SK-N-SH treated with all-trans-retinoic acid at 6 μM for 48 hours (cell line): Measurements from ENCODE around the gene CALN1.
"Not testable (repeated sequence)": the region's sequence is repeated elsewhere in the genome, so short reads cannot be mapped to it uniquely, and the experiment has no call there.

Source experiments
- ATAC-seq: fragments of 200-7000 bp; cut with Tn5 transposase; 3 replicates; pipeline ENCODE4 v1.9.1; 2020; ENCODE audit warnings: mild to moderate bottlenecking, moderate library complexity
- ARNTL ChIP-seq: fragments of 450-650 bp; formaldehyde crosslinking; IDR thresholded peaks from 2 replicates; pipeline ENCODE4 v1.5.0; 2020; ENCODE audit warnings: low read depth, mild to moderate bottlenecking, moderate library complexity, borderline replicate concordance
- BACH2 ChIP-seq: fragments of 250-450 bp; sonication (Bioruptor Pico); IDR thresholded peaks from 2 replicates; pipeline ENCODE4 v1.9.0; 2021; ENCODE audit warnings: mild to moderate bottlenecking, borderline replicate concordance
- CSDC2 ChIP-seq: fragments of 250-450 bp; sonication (Bioruptor Pico); IDR thresholded peaks from 2 replicates; pipeline ENCODE4 v1.5.0; 2020; ENCODE audit warnings: mild to moderate bottlenecking, moderate library complexity
- ESRRG ChIP-seq: fragments of 250-450 bp; sonication (Bioruptor Pico); IDR thresholded peaks from 2 replicates; pipeline ENCODE4 v1.6.1; 2021; ENCODE audit warnings: mild to moderate bottlenecking
- GLIS3 ChIP-seq: fragments of 250-450 bp; sonication (Bioruptor Pico); IDR thresholded peaks from 2 replicates; pipeline ENCODE4 v1.5.0; 2020; ENCODE audit warnings: mild to moderate bottlenecking, moderate library complexity
- ISL1 ChIP-seq: fragments of 250-450 bp; sonication (Bioruptor Pico); IDR thresholded peaks from 2 replicates; pipeline ENCODE4 v2.1.2; 2022; ENCODE audit warnings: mild to moderate bottlenecking, moderate library complexity
- OSR1 ChIP-seq: fragments of 250-450 bp; sonication (Bioruptor Pico); IDR thresholded peaks from 2 replicates; pipeline ENCODE4 v1.8.0; 2022; ENCODE audit warnings: moderate library complexity, mild to moderate bottlenecking, inconsistent platforms
- POU6F1 ChIP-seq: fragments of 250-450 bp; sonication (Bioruptor Pico); IDR thresholded peaks from 2 replicates; pipeline ENCODE4 v1.8.0; 2021; ENCODE audit warnings: low read depth, mild to moderate bottlenecking, moderate library complexity, borderline replicate concordance
- PPARA ChIP-seq: fragments of 250-450 bp; sonication (Bioruptor Pico); IDR thresholded peaks from 2 replicates; pipeline ENCODE4 v1.5.0; 2020; ENCODE audit warnings: mild to moderate bottlenecking, borderline replicate concordance
- RARB ChIP-seq: fragments of 250-450 bp; sonication (Bioruptor Pico); IDR thresholded peaks from 2 replicates; pipeline ENCODE4 v1.8.0; 2021; ENCODE audit warnings: mild to moderate bottlenecking, moderate library complexity
- SNAI2 ChIP-seq: fragments of 250-450 bp; sonication (Bioruptor Pico); IDR thresholded peaks from 2 replicates; pipeline ENCODE4 v1.5.0; 2020; ENCODE audit warnings: mild to moderate bottlenecking, moderate library complexity
- TCF4 ChIP-seq: fragments of 250-450 bp; sonication (Bioruptor Pico); IDR thresholded peaks from 2 replicates; pipeline ENCODE4 v1.8.0; 2021; ENCODE audit warnings: mild to moderate bottlenecking, moderate library complexity, borderline replicate concordance
- ZC3H10 ChIP-seq: fragments of 250-450 bp; sonication (Bioruptor Pico); IDR thresholded peaks from 2 replicates; pipeline ENCODE4 v1.5.1; 2021; ENCODE audit warnings: mild to moderate bottlenecking, moderate library complexity
- ZFP3 ChIP-seq: fragments of 250-450 bp; sonication (Bioruptor Pico); IDR thresholded peaks from 2 replicates; pipeline ENCODE4 v1.5.0; 2020; ENCODE audit warnings: mild to moderate bottlenecking, moderate library complexity
- ZFP30 ChIP-seq: fragments of 450-650 bp; formaldehyde crosslinking; IDR thresholded peaks from 2 replicates; pipeline ENCODE4 v1.5.0; 2022; ENCODE audit warnings: mild to moderate bottlenecking, moderate library complexity
- ZNF8 ChIP-seq: fragments of 450-650 bp; formaldehyde crosslinking; IDR thresholded peaks from 2 replicates; pipeline ENCODE4 v1.5.0; 2020; ENCODE audit warnings: mild to moderate bottlenecking, moderate library complexity
- TF ChIP-seq, protein P1 (sequence below): fragments of 250-450 bp; sonication (Bioruptor Pico); IDR thresholded peaks from 2 replicates; pipeline ENCODE4 v1.5.1; 2020; ENCODE audit warnings: low read depth, mild to moderate bottlenecking, moderate library complexity

CALN1 gene

GRCh38 chr7:72412121-72412618 is at the start of gene CALN1:
CALN1 (minus strand) TSS chr7:72412338.
- not testable (repeated sequence) for ATAC-seq

DNA sequence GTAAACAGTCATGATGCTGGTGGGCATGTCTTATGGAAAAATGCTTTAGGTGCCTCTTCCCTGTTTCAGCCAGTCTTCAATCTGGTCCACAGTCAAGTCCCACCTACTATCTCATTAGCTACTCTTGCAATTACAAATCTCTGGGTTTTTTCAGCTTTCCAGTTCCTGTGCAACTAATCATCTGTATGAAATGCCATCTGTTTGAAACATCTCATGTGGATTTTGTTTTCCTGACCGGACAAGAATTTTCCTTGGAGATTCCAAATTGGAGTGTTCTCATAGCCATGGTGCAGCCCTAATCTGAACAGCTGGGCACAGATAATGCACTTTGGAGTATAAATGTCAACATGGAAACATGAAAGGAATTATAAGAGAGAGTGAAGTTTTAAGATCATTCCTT is 41.3 kb upstream of the CALN1 start:
- TF ChIP-seq, protein P1, sequence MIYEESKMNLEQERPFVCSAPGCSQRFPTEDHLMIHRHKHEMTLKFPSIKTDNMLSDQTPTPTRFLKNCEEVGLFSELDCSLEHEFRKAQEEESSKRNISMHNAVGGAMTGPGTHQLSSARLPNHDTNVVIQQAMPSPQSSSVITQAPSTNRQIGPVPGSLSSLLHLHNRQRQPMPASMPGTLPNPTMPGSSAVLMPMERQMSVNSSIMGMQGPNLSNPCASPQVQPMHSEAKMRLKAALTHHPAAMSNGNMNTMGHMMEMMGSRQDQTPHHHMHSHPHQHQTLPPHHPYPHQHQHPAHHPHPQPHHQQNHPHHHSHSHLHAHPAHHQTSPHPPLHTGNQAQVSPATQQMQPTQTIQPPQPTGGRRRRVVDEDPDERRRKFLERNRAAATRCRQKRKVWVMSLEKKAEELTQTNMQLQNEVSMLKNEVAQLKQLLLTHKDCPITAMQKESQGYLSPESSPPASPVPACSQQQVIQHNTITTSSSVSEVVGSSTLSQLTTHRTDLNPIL (CRISPR knock-in tag): no peak
- TF ChIP-seq ARNTL (CRISPR knock-in tag) (no peak), ZFP30 (CRISPR knock-in tag) (no peak), POU6F1 (no peak), SNAI2 (no peak), ISL1 (CRISPR knock-in tag) (no peak), RARB (CRISPR knock-in tag) (no peak), OSR1 (no peak), GLIS3 (CRISPR knock-in tag) (no peak)
- ATAC-seq: no peak

DNA sequence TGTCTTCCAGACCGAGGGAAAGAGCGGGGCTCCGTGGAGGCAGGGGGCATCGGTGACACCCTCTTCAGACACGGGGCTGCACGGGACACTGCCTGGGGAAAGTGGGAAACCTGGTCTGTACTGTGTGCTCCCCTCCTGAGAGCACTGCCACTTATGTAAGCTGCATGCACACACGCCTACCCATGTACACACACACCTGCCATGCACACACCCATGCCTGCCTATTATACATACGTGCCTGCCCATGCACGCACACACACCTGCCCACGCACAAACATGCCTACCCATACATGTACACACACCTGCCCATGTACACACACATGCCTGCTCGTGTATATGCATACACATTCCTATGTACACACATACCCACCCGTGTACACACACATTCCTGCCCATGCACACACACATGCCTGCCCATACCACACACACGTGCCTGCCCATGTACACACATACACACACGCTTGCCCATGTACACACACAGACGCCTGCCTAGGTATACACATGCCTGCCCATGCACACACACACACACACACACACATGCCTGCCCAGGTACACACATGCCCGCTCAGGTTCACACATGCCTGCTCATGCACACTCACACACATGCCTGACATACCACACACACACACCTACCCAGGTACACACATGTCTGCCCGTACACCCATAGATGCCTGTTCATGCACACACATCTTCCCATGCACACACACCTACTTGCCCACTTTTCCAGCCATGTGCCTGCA is 35.5 kb upstream of the CALN1 start:
- ATAC-seq: peak; percentile 21; the same call in 2 of the 3 replicates
- TF ChIP-seq ESRRG (CRISPR knock-in tag): no peak
- no peak for TF ChIP-seq SNAI2
- no peak for TF ChIP-seq POU6F1
- no peak for TF ChIP-seq ZFP3 (CRISPR knock-in tag)
- no peak for TF ChIP-seq OSR1
- no peak for TF ChIP-seq ZFP30 (CRISPR knock-in tag)
- TF ChIP-seq TCF4 (CRISPR knock-in tag): no peak
- TF ChIP-seq ZNF8 (CRISPR knock-in tag): no peak
- TF ChIP-seq ZC3H10 (CRISPR knock-in tag): no peak
- no peak for TF ChIP-seq GLIS3 (CRISPR knock-in tag)
- no peak for TF ChIP-seq ARNTL (CRISPR knock-in tag)

- no peak for TF ChIP-seq ARNTL (CRISPR knock-in tag)
- no peak for TF ChIP-seq CSDC2 (CRISPR knock-in tag)
- no peak for TF ChIP-seq ZFP30 (CRISPR knock-in tag)
- TF ChIP-seq POU6F1: no peak
- TF ChIP-seq PPARA (CRISPR knock-in tag): no peak
- ATAC-seq: peak; percentile 48
Measured at GRCh38 chr7:72446591-72447462, 34.7 kb upstream of the CALN1 start.

GRCh38 chr7:72446131-72446530 is 34.0 kb upstream of the CALN1 start:
- TF ChIP-seq ARNTL (CRISPR knock-in tag): no peak
- no peak for TF ChIP-seq PPARA (CRISPR knock-in tag)
- TF ChIP-seq SNAI2: no peak
- TF ChIP-seq ZFP30 (CRISPR knock-in tag): no peak
- TF ChIP-seq BACH2 (CRISPR knock-in tag): no peak
- TF ChIP-seq RARB (CRISPR knock-in tag): no peak
- no peak for ATAC-seq
